Muscle of back (tissue), 11 donors: ENCODE results near the gene MPPE1. TPM values are rescaled to one million over a fixed set of nuclear protein-coding genes. Genes with fewer than 3 reads are reported as not detected.
"Not testable (repeated sequence)": the region's sequence is repeated elsewhere in the genome, so short reads cannot be mapped to it uniquely, and the experiment has no call there.

Experiments
- DNase-seq, 3 donors: peaks; one replicate each; pipeline versions ENCODE4 v3.0.0 to v3.0.0-alpha.2; 2013
- polyA plus RNA-seq, 10 donors: library from polyadenylated mRNA; unstranded; fragments of 120-200 nt; gene quantifications; one replicate each; pipeline ENCODE4 v1.2.1, GENCODE V29; 2013; ENCODE audit not compliant: insufficient read length in 10 of 10

Gene MPPE1
- polyA plus RNA-seq, 10 donors = 20.3 to 39.6 (median 26.2) TPM

GRCh38 chr18:11859282-11859830 lies 48.8 kb downstream of the MPPE1 start:
- DNase-seq = no peak

DNA sequence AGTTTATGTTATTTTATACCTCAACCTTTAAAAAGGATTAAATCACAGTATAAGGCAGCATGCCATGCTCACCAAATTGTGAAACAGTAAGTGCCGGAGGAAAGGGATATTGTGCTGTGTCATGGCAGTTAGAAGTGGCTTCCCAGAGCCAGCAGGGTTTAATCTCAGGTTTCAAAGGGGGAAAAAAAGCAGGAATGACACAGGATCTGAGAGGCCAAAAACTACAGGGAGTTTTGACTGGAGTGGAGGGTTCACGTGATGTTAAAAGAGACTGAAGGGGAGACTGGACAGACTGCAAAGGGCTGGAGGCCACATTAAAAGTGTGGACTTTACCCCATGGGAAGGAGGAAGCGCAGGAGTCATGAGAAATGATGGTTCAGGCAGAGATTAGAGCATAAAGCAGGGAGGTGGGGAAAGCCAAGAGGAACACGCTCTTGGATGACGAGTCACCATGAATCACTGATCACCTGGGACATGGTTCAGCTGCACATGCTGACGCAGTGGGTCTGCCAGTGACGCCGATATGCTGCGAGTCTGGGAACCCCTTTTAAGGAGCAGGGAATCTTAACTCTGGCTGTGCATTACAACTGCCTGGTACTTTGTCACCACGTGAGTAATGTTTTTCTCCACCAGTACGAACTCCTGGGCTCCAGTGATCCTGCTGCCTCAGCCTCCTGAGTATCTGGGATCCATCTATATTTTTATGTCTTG lies 50.8 kb downstream of the MPPE1 start:
- peak; percentile 10 to 93 (median 40) for DNase-seq

- DNase-seq = not testable (repeated sequence)
Measured at GRCh38 chr18:11854554-11854953, 53.6 kb downstream of the MPPE1 start.

DNA sequence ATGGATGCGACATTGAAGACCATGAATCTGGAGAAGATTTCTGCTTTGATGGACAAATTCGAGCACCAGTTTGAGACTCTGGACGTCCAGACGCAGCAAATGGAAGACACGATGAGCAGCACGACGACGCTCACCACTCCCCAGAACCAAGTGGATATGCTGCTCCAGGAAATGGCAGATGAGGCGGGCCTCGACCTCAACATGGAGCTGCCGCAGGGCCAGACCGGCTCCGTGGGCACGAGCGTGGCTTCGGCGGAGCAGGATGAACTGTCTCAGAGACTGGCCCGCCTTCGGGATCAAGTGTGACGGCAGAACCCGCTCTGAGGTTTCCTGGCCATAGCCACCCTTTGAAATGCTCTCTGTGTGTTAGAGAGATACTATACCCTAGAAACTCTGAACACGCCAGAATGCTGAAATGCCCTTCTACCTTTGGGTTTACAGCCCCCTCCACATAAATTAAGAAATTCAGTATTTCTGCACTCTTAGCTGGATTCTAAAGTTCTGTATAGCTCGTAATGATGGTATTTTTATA lies 56.2 kb downstream of the MPPE1 start:
- DNase-seq = peak in 1 of 3 donors; percentile 13

- peak; percentile 98 to 99 (median 98) for DNase-seq
Measured at GRCh38 chr18:11851146-11851805, 56.8 kb downstream of the MPPE1 start, which contains the start of gene CHMP1B. Gene CHMP1B, plus strand, starts transcription at chr18:11851413. Its CDS starts 99 bp downstream, at chr18:11851512.

DNA sequence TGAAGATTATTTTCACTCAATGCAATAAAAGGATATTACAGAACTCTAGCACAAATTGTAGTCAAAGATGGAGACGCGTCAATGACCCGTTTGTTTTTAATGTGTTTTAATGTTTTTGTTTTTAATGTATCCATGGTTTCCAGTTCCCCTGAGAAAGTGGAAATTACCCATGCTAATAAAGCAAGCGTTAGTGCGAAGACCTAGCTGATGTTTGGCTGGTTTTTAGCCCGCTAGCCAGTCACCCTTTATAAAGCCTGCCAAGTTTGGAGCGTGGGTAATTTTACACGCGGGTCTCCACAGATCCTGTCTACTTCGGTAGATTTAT lies 57.3 kb downstream of the MPPE1 start:
- DNase-seq = peak in 2 of 3 donors; percentile 86 to 93

DNA sequence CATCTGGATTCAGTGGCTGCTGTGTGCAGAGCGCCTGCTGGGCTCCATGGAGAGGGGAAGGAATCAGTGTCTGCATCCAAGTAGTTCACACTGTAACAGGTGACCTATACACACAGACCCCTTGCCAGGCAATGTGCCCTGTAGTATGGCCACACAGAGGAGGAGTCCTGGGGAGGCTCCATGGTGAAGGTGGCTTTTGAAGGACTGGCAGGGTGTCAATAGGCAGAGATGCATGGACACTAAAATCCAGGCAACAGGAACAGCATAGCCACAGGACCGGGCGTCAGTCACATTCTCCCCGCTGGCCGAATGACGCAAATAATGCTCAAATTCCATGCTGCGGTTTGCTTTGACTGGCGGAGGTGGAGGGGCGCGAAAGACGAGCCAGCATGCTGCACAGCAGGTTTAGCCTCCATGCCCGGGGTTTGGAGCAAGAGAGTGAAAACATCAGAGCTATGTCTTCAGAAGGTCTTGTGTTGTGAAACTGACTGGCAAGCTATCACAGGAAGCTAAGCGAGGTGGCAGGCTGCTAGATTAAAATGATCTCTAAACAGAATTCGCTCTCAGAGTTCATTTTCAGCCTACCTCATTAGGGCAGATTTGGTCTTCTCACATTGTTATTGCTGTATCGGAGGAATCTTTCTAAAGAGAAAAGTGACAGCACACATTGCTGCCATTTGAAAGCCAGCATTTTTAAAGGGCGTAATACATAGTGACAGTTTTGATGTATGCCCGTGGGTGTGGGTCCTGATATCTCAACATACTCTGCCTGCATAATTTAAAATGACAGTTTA lies 58.1 kb downstream of the MPPE1 start:
- peak; percentile 68 to 87 (median 82) for DNase-seq

GRCh38 chr18:11849279-11849678 lies 58.8 kb downstream of the MPPE1 start:
- DNase-seq = no peak

DNA sequence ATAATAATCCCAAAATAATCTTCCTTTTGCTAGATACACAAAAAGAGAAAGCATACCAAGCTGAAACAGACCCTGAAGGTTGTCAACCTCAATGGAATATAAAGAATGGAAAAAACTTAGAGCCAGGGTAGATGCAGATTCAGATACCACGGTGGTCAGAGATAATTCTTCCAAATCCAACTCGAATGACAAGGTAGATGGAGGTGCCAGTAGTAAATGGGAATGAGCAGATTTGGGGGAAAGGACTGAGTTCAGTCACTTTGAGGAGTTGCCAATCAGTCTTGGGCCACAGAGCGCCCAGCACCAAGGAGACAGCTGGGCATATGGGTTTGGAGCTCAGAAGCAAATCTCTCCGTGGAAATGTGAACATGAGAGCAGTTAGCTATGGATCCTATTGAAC lies 60.3 kb downstream of the MPPE1 start:
- DNase-seq = no peak

GRCh38 chr18:11845654-11846053 lies 62.5 kb downstream of the MPPE1 start:
- DNase-seq = no peak

DNA sequence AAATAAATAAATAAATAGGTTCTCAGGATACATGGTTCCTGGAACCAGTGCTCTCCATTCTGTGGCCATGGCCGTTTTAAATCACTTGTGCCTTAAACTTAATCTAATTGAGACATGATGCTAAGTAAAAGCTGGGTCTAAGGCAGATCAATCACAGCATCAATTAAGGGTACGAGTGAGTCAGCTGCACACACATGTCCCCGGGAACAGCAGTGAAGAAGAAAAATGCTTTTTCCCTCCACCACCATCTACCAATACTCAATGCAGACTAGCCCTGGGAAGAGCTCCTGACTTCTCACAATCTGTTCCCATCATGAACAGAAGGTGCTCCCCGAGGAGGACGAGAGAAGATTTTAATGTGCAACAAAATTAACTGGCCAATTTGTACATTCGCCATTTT lies 63.7 kb downstream of the MPPE1 start:
- no peak for DNase-seq

DNA sequence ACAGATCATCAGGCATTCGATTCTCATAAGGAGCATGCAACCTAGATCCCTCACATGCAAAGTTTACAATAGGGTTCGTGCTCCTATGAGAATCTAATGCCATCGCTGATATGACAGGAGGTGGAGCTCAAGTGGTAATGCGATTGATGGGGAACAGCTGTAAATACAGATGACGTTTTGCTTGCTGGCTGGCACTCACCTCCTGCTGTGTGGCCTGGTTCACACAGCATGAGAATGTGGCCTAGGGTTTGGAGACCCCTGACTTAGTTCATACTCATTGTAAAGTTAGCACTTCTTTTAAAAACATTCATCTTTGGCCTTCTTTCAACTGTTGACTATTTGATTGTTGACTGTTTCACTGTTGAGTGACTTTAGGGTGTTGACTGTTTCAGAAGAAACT lies 65.6 kb downstream of the MPPE1 start:
- peak in 1 of 3 donors; percentile 23 for DNase-seq

GRCh38 chr18:11840493-11840892 lies 67.6 kb downstream of the MPPE1 start:
- no peak for DNase-seq

DNA sequence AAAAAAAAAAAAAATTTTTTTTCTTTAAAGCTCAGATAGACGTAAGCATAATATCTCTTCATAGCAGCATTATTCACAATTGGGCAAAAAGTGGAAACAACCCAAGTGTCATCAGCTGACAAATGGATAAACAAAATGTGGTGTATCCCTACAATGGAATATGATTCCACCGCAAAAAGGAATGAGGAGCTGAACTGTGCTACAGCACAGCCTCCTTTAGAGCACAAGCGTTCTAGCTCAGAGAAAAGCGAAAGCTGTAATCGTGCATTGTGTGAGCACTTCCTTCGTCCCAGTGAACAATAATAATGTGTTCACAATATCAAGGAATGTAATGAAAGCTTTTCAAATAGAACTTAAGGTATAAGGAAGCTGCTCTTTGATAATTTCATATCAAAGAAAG lies 68.6 kb downstream of the MPPE1 start:
- DNase-seq = no peak

- DNase-seq = no peak
Measured at GRCh38 chr18:11834772-11835171, 73.3 kb downstream of the MPPE1 start.

Other genes starting within 250 kb of the MPPE1 start
- gene GNAL, start 219.1 kb downstream of the MPPE1 start, polyA plus RNA-seq = 1 to 10 TPM; 1.5 to 4.8 (median 2.6) TPM
- 10 to 100 TPM; 18.7 to 26.5 (median 21.7) TPM for gene CHMP1B, start 56.9 kb downstream of the MPPE1 start, polyA plus RNA-seq
- 10 to 100 TPM; 17.9 to 26.0 (median 19.7) TPM for gene IMPA2, start 73.2 kb upstream of the MPPE1 start, polyA plus RNA-seq
- under 1 TPM in 2 of 10 donors, not detected in 8; 0.04 to 0.08 TPM for gene ANKRD62, start 185.5 kb upstream of the MPPE1 start, polyA plus RNA-seq